Kidney glomerular epithelial cell (primary cell): Measurements from ENCODE around the gene RRH.

Experiments
- DNase-seq: peaks from one replicate; lab custom pipeline; 2025; lab: John Stamatoyannopoulos, UW

Gene RRH

GRCh38 chr4:109887071-109887470 is 59.3 kb downstream of the RRH start:
- DNase-seq: no peak

DNA sequence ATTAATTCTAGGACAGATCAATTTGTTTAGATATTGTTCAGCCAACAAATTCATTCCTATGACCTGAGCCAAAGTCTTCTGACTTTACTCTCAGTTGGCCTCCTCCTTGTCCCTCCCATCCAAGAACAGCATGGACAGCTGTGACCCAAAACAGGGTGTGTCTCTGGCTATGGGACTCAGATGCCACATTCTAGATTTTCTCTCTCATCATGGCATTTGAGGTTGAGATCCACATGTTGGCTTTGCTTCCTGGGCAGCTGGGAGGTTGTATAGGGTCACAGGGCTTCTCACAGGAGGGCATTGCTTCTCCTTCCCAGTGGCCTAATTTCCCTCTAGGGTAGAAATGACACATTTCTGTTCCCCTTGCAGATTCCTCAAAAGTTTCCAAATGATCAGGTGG is 62.3 kb downstream of the RRH start:
- DNase-seq: no peak
